A673 (cell line): ENCODE measurements around the gene VASH2. TPM values are rescaled to one million over a fixed set of nuclear protein-coding genes. Genes with fewer than 3 reads are reported as not detected.

ENCODE experiments used
- Bru-seq: library from RNA; stranded (reverse); fragments of 400-500 nt; gene quantifications from one replicate; lab custom pipeline; 2021; lab: Mats Ljungman, UMichigan
- BruChase-seq, 2 experiments: library from RNA; stranded (reverse); fragments of 400-500 nt; gene quantifications; one replicate each; lab custom pipeline; 2021; lab: Mats Ljungman, UMichigan
- BruUV-seq: library from RNA; stranded (reverse); fragments of 400-500 nt; replicated peaks from 2 replicates; lab custom pipeline; 2021; lab: Mats Ljungman, UMichigan
- CTCF ChIA-PET: fragments of 300-600 bp; sonication (Branson Sonifier 250); formaldehyde crosslinking; loops from one replicate; lab custom pipeline; 2022; ENCODE audit warnings: antibody characterized with exemption; lab: Charles Lee
- POLR2A ChIA-PET: fragments of 300-600 bp; sonication (Branson Sonifier 250); formaldehyde crosslinking; loops from one replicate; lab custom pipeline; 2022; ENCODE audit warnings: antibody characterized with exemption; ENCODE audit not compliant: low non-redundant PET; lab: Charles Lee
- DNase-seq: peaks from one replicate; pipeline ENCODE4 v3.0.0-alpha.2; 2015; ENCODE audit warnings: low spot score
- H3K27ac ChIP-seq: fragments of 200-600 bp; sonication (generic); 2 replicates; pipeline ENCODE4 v1.5.1; 2016; ENCODE audit warnings: mixed run types, low read depth, mild to moderate bottlenecking, mixed read lengths, antibody characterized with exemption, low read length; ENCODE audit not compliant: poor library complexity, severe bottlenecking
- H3K27me3 ChIP-seq: fragments of 200-600 bp; sonication (generic); replicated peaks from 2 replicates; pipeline ENCODE4 v1.6.1; 2017; ENCODE audit warnings: mixed run types, low read depth, mild to moderate bottlenecking, mixed read lengths, antibody characterized with exemption, low read length; ENCODE audit not compliant: insufficient read depth, poor library complexity
- H3K36me3 ChIP-seq: fragments of 200-600 bp; sonication (generic); 2 replicates; pipeline ENCODE4 v1.6.1; 2016; ENCODE audit warnings: mixed run types, mild to moderate bottlenecking, mixed read lengths, antibody characterized with exemption, low read length; ENCODE audit not compliant: insufficient read depth, poor library complexity, severe bottlenecking
- H3K4me1 ChIP-seq: fragments of 200-600 bp; sonication (generic); 2 replicates; pipeline ENCODE4 v1.6.1; 2017; ENCODE audit warnings: mixed run types, mild to moderate bottlenecking, mixed read lengths, antibody characterized with exemption, low read length; ENCODE audit not compliant: insufficient read depth, poor library complexity, severe bottlenecking
- H3K4me3 ChIP-seq: fragments of 200-600 bp; sonication (generic); 2 replicates; pipeline ENCODE4 v1.5.1; 2016; ENCODE audit warnings: low read depth, mixed run types, mild to moderate bottlenecking, mixed read lengths, low read length; ENCODE audit not compliant: poor library complexity, severe bottlenecking
- H3K9me3 ChIP-seq: fragments of 200-600 bp; sonication (generic); 2 replicates; pipeline ENCODE4 v1.6.1; 2016; ENCODE audit warnings: mixed run types, low read depth, mild to moderate bottlenecking, mixed read lengths, antibody characterized with exemption, low read length; ENCODE audit not compliant: poor library complexity, severe bottlenecking
- EZH2 ChIP-seq: fragments of 200-600 bp; sonication (generic); IDR thresholded peaks from 2 replicates; pipeline ENCODE4 v1.6.1; 2017; ENCODE audit warnings: borderline replicate concordance, low read depth, mild to moderate bottlenecking, mixed read lengths, antibody characterized with exemption, low read length; ENCODE audit not compliant: poor library complexity, severe bottlenecking
- intact Hi-C: fragments of 100-400 bp; cut with micrococcal nuclease; formaldehyde crosslinking; loops from one replicate; pipeline ENCODE4 v1.10.0; 2022; ENCODE audit not compliant: unreplicated experiment
- long read RNA-seq: library from polyadenylated mRNA; stranded (forward); transcript quantifications from one replicate; pipeline ENCODE4 v2.0.0, GENCODE V29; 2022
- total RNA-seq: library from RNA; stranded (reverse); gene quantifications from 2 replicates; pipeline ENCODE4 v1.2.3, GENCODE V29; 2021
- TF ChIP-seq, protein P1 (sequence below): fragments of 300-800, 200-600 bp; sonication (generic); conservative IDR thresholded peaks from 2 replicates; pipeline ENCODE4 v1.5.1; 2017; ENCODE audit warnings: low read depth, mild to moderate bottlenecking, antibody characterized with exemption, low read length, moderate library complexity, mixed read lengths

VASH2 gene
- 2.7 and 4.3 TPM in 2 replicates for total RNA-seq
- Bru-seq, nascent RNA, result percentile 34 among the genes with signal in this experiment
- BruChase-seq, experiment 1, labeled RNA remaining after a 2-hour chase, result percentile 43 among the genes with signal in this experiment
- BruChase-seq, experiment 2, labeled RNA remaining after a 6-hour chase, result percentile 38 among the genes with signal in this experiment
- long read RNA-seq, partial matches to known transcripts, result 0 of 3 reads
- long read RNA-seq, other reads (novel, unspliced or antisense), result 3 of 3 reads

DNA sequence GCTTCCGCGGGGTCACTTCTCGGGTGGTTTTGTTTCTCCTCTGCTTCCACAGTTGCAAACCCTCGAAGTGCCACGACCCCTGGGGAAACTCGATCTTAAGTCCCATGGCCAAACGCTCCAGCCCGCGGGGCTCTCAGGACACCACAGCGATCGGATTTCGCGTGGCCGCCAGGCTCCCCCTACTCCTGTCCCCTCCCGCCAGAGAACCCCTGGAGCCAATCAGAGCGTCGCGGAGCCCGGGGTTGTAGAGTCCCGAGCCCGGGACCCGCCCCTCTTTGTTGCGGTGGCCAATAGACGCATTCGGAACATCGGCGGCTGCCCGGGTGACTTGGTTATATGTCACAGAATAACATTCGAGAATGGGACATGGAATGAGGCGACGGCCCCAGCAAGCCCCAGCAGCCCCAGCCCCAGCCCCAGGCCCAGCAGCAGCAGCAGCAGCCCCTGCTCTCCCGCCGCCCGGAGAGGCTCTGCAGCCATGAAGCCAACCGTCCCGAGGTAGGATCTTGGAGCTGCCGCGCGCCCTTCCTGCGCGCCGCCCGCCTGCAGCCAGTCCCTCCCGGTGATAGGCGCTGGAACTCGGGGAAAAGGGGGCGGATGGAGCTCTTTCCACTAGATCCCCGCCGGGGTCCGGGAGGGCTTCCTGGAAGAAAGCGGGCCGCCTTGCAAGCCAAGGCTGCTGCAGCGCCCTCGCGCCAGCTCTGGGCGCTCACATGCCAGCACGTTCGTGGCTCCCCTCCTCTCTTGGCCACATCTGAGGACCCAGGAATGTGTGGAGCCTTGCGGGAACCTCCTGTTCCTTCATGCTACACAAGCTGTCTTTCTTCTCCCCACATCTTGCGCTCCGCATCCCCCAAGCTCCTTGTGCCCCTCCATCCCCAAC lies at the start of gene VASH2:
Gene VASH2, plus strand, starts transcription at position 299 of the 883 bp plus-strand sequence. CDS start 1,002 bp downstream, outside the sequence.
- DNase-seq, result peak; percentile 93
- Histone ChIP-seq H3K36me3 (no peaks in the 10 kb centered on the region), H3K4me1 (peaks cover 10% of the 10 kb centered on the region), H3K4me3 (peak within 1 kb of the TSS; percentile 56), H3K27me3 (peaks cover 9% of the 10 kb centered on the region), H3K9me3 (no peaks in the 10 kb centered on the region), H3K27ac (no peak within 1 kb of the TSS)
- no TSS peak for BruUV-seq
- CTCF ChIA-PET, result interaction anchor here (0.6 kb wide), 1 partner anchor 19 kb away, joined by 3 read pairs; no protein-coding TSS in a partner anchor
- TF ChIP-seq, protein P1, sequence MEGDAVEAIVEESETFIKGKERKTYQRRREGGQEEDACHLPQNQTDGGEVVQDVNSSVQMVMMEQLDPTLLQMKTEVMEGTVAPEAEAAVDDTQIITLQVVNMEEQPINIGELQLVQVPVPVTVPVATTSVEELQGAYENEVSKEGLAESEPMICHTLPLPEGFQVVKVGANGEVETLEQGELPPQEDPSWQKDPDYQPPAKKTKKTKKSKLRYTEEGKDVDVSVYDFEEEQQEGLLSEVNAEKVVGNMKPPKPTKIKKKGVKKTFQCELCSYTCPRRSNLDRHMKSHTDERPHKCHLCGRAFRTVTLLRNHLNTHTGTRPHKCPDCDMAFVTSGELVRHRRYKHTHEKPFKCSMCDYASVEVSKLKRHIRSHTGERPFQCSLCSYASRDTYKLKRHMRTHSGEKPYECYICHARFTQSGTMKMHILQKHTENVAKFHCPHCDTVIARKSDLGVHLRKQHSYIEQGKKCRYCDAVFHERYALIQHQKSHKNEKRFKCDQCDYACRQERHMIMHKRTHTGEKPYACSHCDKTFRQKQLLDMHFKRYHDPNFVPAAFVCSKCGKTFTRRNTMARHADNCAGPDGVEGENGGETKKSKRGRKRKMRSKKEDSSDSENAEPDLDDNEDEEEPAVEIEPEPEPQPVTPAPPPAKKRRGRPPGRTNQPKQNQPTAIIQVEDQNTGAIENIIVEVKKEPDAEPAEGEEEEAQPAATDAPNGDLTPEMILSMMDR, result no peak
- no peak for TF ChIP-seq EZH2
- intact Hi-C loops, result no loop called here
- POLR2A ChIA-PET, result interaction anchor here (0.5 kb wide), 1 partner anchor 1252 kb away, joined by 3 read pairs; no protein-coding TSS in a partner anchor

DNA sequence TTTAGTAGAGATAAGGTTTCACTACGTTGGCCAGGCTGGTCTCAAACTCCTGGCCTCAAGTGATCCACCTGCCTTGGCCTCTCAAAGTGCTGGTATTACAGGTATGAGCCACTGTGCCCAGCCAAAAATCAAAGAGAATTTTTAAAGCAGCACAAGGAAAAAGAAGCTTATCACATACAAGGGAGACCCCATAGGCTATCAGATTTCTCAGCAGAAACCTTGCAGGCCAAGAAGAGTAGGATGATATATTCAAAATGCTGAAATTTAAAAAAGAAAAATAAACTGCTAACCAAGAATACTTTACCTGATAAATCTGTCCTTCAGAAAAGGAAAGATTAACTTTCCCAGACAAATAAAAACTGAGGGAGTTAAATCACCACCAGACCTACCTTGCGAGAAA lies 49.1 kb upstream of the VASH2 start:
- ChIA-PET POLR2A (no interaction called here), CTCF (interaction anchor here (0.6 kb wide), 1 partner anchor 761 kb away, joined by 6 read pairs; no protein-coding TSS in a partner anchor)
- no peaks in the 10 kb centered on the region for H3K4me1 ChIP-seq
- TF ChIP-seq EZH2, result no peak
- TF ChIP-seq, protein P1, result no peak
- peaks cover 15% of the 10 kb centered on the region for H3K9me3 ChIP-seq
- intact Hi-C loops, result no loop called here
- no peak for DNase-seq
- H3K4me3 ChIP-seq, result no peak overlapping the region
- H3K36me3 ChIP-seq, result peaks cover 24% of the 10 kb centered on the region
- H3K27ac ChIP-seq, result no peak overlapping the region
- BruUV-seq, result no TSS peak
- no peaks in the 10 kb centered on the region for H3K27me3 ChIP-seq

DNA sequence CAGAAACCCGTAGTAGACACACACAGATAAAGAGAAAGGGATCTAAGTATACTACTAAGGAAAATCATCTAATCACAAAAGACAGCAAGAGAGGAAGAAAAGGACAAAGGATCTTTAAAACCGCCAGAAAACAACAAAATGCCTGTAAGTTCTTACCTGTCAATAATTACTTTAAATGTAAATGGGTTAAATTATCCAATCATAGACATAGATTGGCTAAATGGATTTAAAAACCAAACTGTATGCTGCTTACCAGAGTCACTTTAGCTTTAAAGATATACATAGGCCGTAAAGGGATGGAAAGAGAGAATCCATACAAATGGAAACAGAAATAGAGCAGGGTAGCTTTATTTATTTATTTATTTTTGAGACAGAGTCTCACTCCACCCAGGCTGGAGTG lies 48.3 kb upstream of the VASH2 start:
- ChIA-PET POLR2A (no interaction called here), CTCF (no interaction called here)
- peaks cover 15% of the 10 kb centered on the region for H3K9me3 ChIP-seq
- H3K27me3 ChIP-seq, result no peaks in the 10 kb centered on the region
- H3K27ac ChIP-seq, result no peak overlapping the region
- BruUV-seq, result no TSS peak
- TF ChIP-seq, protein P1, result no peak
- no peak for TF ChIP-seq EZH2
- no peaks in the 10 kb centered on the region for H3K4me1 ChIP-seq
- no peak for DNase-seq
- intact Hi-C loops, result no loop called here
- H3K36me3 ChIP-seq, result peaks cover 21% of the 10 kb centered on the region
- H3K4me3 ChIP-seq, result no peak overlapping the region
